ENCODE measurements around the gene SNX13.

- TF ChIP-seq SP1 (IDR thresholded peaks at IDR 0.05): no peak
- TF ChIP-seq ARNT (IDR thresholded peaks at IDR 0.05): no peak
These were observed 26.4 kb upstream of the SNX13 start for GRCh38 chr7:17966706-17967105.
